GM21723 (cell line): Measurements from ENCODE around the gene CNOT8.
"Not testable (repeated sequence)": the region's sequence is repeated elsewhere in the genome, so short reads cannot be mapped to it uniquely, and the experiment has no call there.

ENCODE experiments used
- ATAC-seq: cut with Tn5 transposase; IDR thresholded peaks from one replicate; pipeline ENCODE4 v1.9.1; 2021; ENCODE audit warnings: mild to moderate bottlenecking, moderate library complexity; ENCODE audit not compliant: unreplicated experiment

Gene CNOT8

GRCh38 chr5:154834053-154834452 is 24.4 kb upstream of the CNOT8 start:
- ATAC-seq = no peak

GRCh38 chr5:154835701-154836052 is 22.8 kb upstream of the CNOT8 start:
- not testable (repeated sequence) for ATAC-seq

GRCh38 chr5:154836225-154836624 is 22.2 kb upstream of the CNOT8 start:
- ATAC-seq = no peak

- no peak for ATAC-seq
Observed at GRCh38 chr5:154837009-154837901, 21.2 kb upstream of the CNOT8 start.

- no peak for ATAC-seq
Observed at GRCh38 chr5:154840435-154841272, 17.8 kb upstream of the CNOT8 start.

- ATAC-seq = no peak
Observed at GRCh38 chr5:154841273-154841661, 17.2 kb upstream of the CNOT8 start.

GRCh38 chr5:154842689-154843530 is 15.5 kb upstream of the CNOT8 start:
- no peak for ATAC-seq

GRCh38 chr5:154844809-154845208 is 13.6 kb upstream of the CNOT8 start:
- no peak for ATAC-seq

- ATAC-seq = no peak
Observed at GRCh38 chr5:154849264-154849785, 9.1 kb upstream of the CNOT8 start.

GRCh38 chr5:154849791-154850201 is 8.6 kb upstream of the CNOT8 start:
- ATAC-seq = no peak

- no peak for ATAC-seq
Observed at GRCh38 chr5:154850255-154851062, 8.0 kb upstream of the CNOT8 start, which contains the start of gene FAXDC2. TSS of gene FAXDC2 (minus strand) at chr5:154850603. CDS start at chr5:154838178, 12,425 bp downstream.

GRCh38 chr5:154851351-154851750 is 7.1 kb upstream of the CNOT8 start:
- no peak for ATAC-seq

GRCh38 chr5:154857530-154858296 is 714 bp upstream of the CNOT8 start:
- peak; percentile 72 for ATAC-seq

- peak; percentile 14 for ATAC-seq
Observed at GRCh38 chr5:154858972-154859871, 795 bp downstream of the CNOT8 start.

- ATAC-seq = no peak
Observed at GRCh38 chr5:154860123-154860522, 1.7 kb downstream of the CNOT8 start.

GRCh38 chr5:154860765-154861164 is 2.3 kb downstream of the CNOT8 start:
- no peak for ATAC-seq

- no peak for ATAC-seq
Observed at GRCh38 chr5:154861946-154862345, 3.5 kb downstream of the CNOT8 start.

GRCh38 chr5:154862766-154863165 is 4.3 kb downstream of the CNOT8 start:
- ATAC-seq = no peak
